Prostate gland (tissue), 1 donor: Measurements from ENCODE around the gene KERA.

Source experiments
- POLR2A ChIP-seq: fragments of 450-650 bp; IDR thresholded peaks from one replicate; pipeline ENCODE4 v1.6.1; 2016; ENCODE audit warnings: antibody characterized with exemption, mild to moderate bottlenecking
- POLR2AphosphoS5 ChIP-seq: sonication (generic); formaldehyde crosslinking; IDR thresholded peaks from one replicate; pipeline ENCODE4 v1.6.1; 2017; ENCODE audit warnings: antibody characterized with exemption

DNA sequence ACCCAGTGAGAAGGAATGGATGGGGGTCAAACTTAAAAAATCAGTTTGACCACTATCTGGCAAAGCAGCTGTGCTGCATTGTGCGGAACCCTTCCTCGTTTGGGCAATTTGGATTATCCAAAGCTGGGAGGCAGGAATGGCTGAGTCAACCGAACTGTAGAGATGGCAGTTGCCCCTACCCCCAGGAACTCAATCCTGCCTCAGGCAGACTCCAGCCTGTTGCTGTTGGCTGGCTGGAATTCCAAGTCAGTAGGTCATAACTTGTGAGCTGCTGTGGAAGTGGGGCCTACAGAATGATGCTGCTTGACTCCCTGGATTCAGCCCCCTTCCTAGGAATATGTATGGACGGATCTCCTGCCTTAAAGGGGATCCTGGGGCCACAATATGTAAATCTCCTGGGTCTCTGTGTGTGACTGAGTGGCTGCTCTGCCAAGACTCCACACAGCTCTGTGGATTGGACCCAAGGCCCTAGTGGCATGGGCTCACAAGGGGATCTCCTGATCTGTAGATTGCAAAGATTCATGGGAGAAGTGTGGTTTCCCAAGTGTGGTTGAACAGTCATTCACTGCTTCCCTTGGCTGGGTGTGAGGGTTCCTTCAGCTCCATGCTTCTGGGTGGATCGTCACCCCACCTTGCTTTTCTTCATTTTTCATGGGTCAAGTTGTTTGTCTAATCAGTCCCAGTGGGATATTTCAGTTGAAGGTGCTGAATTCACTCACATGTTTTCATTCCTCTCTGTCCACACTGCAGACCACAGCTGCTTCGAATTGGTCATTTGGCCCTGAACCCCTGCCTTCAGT, 34.3 kb upstream of the KERA start:
- TF ChIP-seq POLR2AphosphoS5 (no peak), POLR2A (no peak)
